Suprapubic skin (tissue), 4 donors: ENCODE data around the gene TPSD1. TPM values are rescaled to one million over a fixed set of nuclear protein-coding genes. Genes with fewer than 3 reads are reported as not detected.
"Not testable (repeated sequence)": the region's sequence is repeated elsewhere in the genome, so short reads cannot be mapped to it uniquely, and the experiment has no call there.

Experiments
- DNase-seq, 2 donors: peaks; one replicate each; pipeline ENCODE4 v3.0.0-alpha.2; 2019; ENCODE audit warnings: low spot score in 2 of 2
- H3K27ac ChIP-seq: fragments of 200-600 bp; sonication (generic); one replicate; pipeline ENCODE4 v1.5.1; 2019
- H3K27me3 ChIP-seq: fragments of 200-600 bp; sonication (generic); one replicate; pipeline ENCODE4 v1.5.1; 2019
- H3K36me3 ChIP-seq: fragments of 200-600 bp; sonication (generic); one replicate; pipeline ENCODE4 v1.5.1; 2019
- H3K4me1 ChIP-seq: fragments of 200-600 bp; sonication (generic); one replicate; pipeline ENCODE4 v1.5.1; 2019
- H3K4me3 ChIP-seq: fragments of 200-600 bp; sonication (generic); one replicate; pipeline ENCODE4 v1.5.1; 2019; ENCODE audit warnings: mild to moderate bottlenecking
- H3K9me3 ChIP-seq: fragments of 200-600 bp; sonication (generic); one replicate; pipeline ENCODE4 v1.5.1; 2019
- EP300 ChIP-seq: sonication (generic); formaldehyde crosslinking; IDR thresholded peaks from one replicate; pipeline ENCODE4 v1.6.1; 2017; ENCODE audit warnings: antibody characterized with exemption
- POLR2A ChIP-seq, 2 donors: fragments of 450-650 bp; IDR thresholded peaks; one replicate each; pipeline ENCODE4 v1.6.1; 2017; ENCODE audit warnings: antibody characterized with exemption in 2 of 2, mild to moderate bottlenecking in 2 of 2, moderate library complexity in 2 of 2
- POLR2AphosphoS5 ChIP-seq, 3 donors: sonication (generic); formaldehyde crosslinking; IDR thresholded peaks; one replicate each; pipeline ENCODE4 v1.6.1; 2017; ENCODE audit warnings: antibody characterized with exemption in 3 of 3
- WGBS: methylation state at CpG from one replicate; pipeline ENCODE4 v1.1.5; 2018; 5-methylcytosine and 5-hydroxymethylcytosine counted together
- total RNA-seq, 4 donors: library from RNA; depleted of rRNA; stranded (reverse); fragments of >200 nt; gene quantifications; one replicate each; pipeline ENCODE4 v1.1.0, GENCODE V29; 2016
- TF ChIP-seq, protein P1 (sequence below), 2 donors: fragments of 200-600 bp in 1 of 2; fragments of 450-650 bp in 1 of 2; sonication (generic) in 1 of 2; IDR thresholded peaks; one replicate each; pipeline ENCODE4 v1.5.1; 2016 to 2019; ENCODE audit warnings: antibody characterized with exemption in 2 of 2, mild to moderate bottlenecking in 1 of 2, moderate library complexity in 1 of 2

TPSD1 gene
- total RNA-seq, 4 donors from 2014 or later: 0.38 to 11.6 (median 0.83) TPM; not detected in 1

DNA sequence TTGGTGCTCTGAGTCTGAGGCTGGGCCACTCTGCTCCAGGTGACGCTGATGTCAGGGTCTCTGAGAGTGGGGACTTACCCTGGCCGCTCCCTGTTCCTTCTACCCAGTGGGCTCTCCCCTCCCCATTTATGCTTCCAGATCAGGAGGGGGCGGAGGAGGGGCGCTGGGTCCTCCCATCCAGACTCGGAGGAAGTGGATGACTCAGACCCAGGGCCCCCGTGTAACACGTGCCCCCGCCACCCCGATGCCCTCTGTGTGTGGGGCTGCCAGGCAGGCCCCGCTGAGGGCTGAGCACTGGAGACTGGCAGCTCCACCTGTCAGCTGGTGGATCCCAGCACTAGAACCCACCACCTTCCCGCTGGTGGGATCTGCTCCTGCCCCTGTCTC is 25.8 kb upstream of the TPSD1 start, which contains the start of gene TPSB2:
Gene TPSB2, minus strand, starts transcription at position 101 of the 387 bp plus-strand sequence. CDS start 233 bp downstream, outside the sequence.
- H3K27me3 ChIP-seq: peaks cover 10% of the 10 kb centered on the region
- no CpG with 5 or more reads among the region's 11 CpGs for WGBS
- H3K27ac ChIP-seq, H3K36me3 ChIP-seq, H3K9me3 ChIP-seq, H3K4me1 ChIP-seq, H3K4me3 ChIP-seq, DNase-seq: not testable (repeated sequence)

DNA sequence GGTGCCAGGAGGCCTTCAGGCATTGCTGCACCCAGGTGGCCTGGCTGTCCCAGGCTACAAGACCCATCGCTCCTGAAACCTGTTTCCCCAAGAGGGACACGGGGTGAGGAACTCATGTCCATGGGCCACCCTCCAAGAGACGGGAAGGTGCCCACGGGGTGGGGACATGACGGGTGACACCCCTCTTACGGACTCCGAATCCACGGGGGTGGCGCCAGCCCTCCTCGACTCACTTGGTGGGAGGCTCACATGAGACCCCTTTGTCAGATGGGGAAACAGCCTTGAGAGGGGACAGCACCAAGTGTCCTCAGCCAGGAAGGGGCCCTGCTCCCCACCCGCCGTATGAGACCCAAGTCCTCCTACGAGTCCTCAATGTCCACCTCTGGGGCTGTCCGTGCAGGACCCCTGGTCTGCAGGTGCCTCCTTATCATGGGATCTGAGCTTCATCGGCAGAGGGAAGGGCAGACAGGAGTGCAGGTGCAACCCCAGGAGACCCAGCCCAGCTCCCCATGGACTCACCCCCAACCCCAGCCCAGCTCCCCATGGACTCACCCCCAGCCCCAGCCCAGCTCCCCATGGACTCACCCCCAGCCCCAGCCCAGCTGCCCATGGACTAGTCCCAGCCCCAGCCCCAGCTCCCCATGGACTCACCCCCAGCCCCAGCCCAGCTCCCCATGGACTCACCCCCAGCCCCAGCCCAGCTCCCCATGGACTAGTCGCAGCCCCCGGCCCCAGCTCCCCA is 25.2 kb upstream of the TPSD1 start:
- H3K27ac ChIP-seq, H3K36me3 ChIP-seq, H3K4me3 ChIP-seq, DNase-seq, H3K4me1 ChIP-seq, H3K27me3 ChIP-seq, H3K9me3 ChIP-seq: not testable (repeated sequence)
- WGBS: no CpG with 5 or more reads among the region's 17 CpGs

GRCh38 chr16:1231301-1231700 is 24.6 kb upstream of the TPSD1 start:
- WGBS: no CpG with 5 or more reads among the region's 7 CpGs
- H3K27ac ChIP-seq, H3K9me3 ChIP-seq, H3K4me1 ChIP-seq, H3K4me3 ChIP-seq, H3K36me3 ChIP-seq, H3K27me3 ChIP-seq, DNase-seq: not testable (repeated sequence)

GRCh38 chr16:1232049-1232748 is 23.7 kb upstream of the TPSD1 start:
- WGBS: no CpG with 5 or more reads among the region's 47 CpGs
- H3K4me3 ChIP-seq, H3K27me3 ChIP-seq, H3K36me3 ChIP-seq, H3K4me1 ChIP-seq, H3K9me3 ChIP-seq, H3K27ac ChIP-seq, DNase-seq: not testable (repeated sequence)

GRCh38 chr16:1236659-1237058 is 19.2 kb upstream of the TPSD1 start:
- not testable (repeated sequence) for H3K4me3 ChIP-seq, H3K36me3 ChIP-seq, H3K9me3 ChIP-seq, DNase-seq, H3K4me1 ChIP-seq, H3K27ac ChIP-seq
- peaks cover 11% of the 10 kb centered on the region for H3K27me3 ChIP-seq
- WGBS: no CpG with 5 or more reads among the region's 29 CpGs

DNA sequence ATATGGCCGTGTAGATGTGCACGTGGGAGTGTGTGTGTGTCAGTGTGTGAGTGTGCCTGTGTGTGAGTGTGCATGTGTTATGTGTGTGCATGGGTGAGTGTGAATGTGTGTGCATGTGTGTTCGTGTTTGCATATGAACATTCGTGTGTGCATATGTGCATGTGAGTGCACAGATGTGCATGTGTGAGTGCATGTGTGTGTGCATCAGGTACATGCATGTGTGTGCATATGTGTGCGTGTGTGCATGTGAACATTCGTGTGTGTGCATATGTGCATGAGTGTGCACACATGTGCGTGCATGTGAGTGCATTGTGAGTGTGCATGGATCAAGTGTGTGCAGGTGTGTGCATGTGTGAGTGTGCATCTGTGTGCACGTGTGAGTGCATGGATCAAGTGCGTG is 17.9 kb upstream of the TPSD1 start:
- TF ChIP-seq, protein P1, sequence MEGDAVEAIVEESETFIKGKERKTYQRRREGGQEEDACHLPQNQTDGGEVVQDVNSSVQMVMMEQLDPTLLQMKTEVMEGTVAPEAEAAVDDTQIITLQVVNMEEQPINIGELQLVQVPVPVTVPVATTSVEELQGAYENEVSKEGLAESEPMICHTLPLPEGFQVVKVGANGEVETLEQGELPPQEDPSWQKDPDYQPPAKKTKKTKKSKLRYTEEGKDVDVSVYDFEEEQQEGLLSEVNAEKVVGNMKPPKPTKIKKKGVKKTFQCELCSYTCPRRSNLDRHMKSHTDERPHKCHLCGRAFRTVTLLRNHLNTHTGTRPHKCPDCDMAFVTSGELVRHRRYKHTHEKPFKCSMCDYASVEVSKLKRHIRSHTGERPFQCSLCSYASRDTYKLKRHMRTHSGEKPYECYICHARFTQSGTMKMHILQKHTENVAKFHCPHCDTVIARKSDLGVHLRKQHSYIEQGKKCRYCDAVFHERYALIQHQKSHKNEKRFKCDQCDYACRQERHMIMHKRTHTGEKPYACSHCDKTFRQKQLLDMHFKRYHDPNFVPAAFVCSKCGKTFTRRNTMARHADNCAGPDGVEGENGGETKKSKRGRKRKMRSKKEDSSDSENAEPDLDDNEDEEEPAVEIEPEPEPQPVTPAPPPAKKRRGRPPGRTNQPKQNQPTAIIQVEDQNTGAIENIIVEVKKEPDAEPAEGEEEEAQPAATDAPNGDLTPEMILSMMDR (IDR thresholded peaks at IDR 0.05): no peak
- TF ChIP-seq POLR2A (IDR thresholded peaks at IDR 0.05) (no peak), EP300 (no peak), POLR2AphosphoS5 (IDR thresholded peaks at IDR 0.05) (no peak)
- Histone ChIP-seq H3K27ac (no peak overlapping the region), H3K9me3 (no peaks in the 10 kb centered on the region), H3K4me3 (no peak overlapping the region), H3K4me1 (no peaks in the 10 kb centered on the region), H3K27me3 (peaks cover 11% of the 10 kb centered on the region), H3K36me3 (no peaks in the 10 kb centered on the region)
- 82% methylated on average over 9 of the region's 9 CpGs for WGBS
- no peak for DNase-seq

GRCh38 chr16:1238909-1239308 is 17.0 kb upstream of the TPSD1 start:
- not testable (repeated sequence) for H3K9me3 ChIP-seq, H3K4me3 ChIP-seq, H3K36me3 ChIP-seq, H3K27ac ChIP-seq, DNase-seq, H3K4me1 ChIP-seq
- peaks cover 13% of the 10 kb centered on the region for H3K27me3 ChIP-seq
- 46% methylated on average over 10 of the region's 23 CpGs for WGBS

GRCh38 chr16:1239575-1239974 is 16.3 kb upstream of the TPSD1 start:
- 75% methylated on average over 8 of the region's 9 CpGs for WGBS
- not testable (repeated sequence) for H3K27ac ChIP-seq, H3K36me3 ChIP-seq, H3K9me3 ChIP-seq, DNase-seq, H3K4me3 ChIP-seq, H3K4me1 ChIP-seq
- H3K27me3 ChIP-seq: peaks cover 19% of the 10 kb centered on the region

GRCh38 chr16:1240436-1240835 is 15.4 kb upstream of the TPSD1 start, which contains the start of gene TPSAB1:
Gene TPSAB1 (plus strand): TSS chr16:1240705. CDS start chr16:1240939, 234 bp downstream.
- not testable (repeated sequence) for H3K4me1 ChIP-seq, H3K36me3 ChIP-seq, H3K4me3 ChIP-seq, DNase-seq, H3K9me3 ChIP-seq, H3K27ac ChIP-seq
- no CpG with 5 or more reads among the region's 12 CpGs for WGBS
- H3K27me3 ChIP-seq: peaks cover 28% of the 10 kb centered on the region

DNA sequence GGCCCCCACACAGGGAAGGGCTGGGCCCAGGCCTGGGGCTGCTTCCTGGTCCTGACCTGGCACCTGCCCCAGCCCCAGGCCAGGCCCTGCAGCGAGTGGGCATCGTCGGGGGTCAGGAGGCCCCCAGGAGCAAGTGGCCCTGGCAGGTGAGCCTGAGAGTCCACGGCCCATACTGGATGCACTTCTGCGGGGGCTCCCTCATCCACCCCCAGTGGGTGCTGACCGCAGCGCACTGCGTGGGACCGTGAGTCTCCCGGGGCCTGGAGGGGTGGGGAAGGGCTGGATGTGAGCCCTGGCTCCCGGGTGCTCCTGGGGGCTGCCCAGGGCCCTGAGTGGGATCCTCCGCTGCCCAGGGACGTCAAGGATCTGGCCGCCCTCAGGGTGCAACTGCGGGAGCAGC is 14.8 kb upstream of the TPSD1 start:
- peaks cover 34% of the 10 kb centered on the region for H3K27me3 ChIP-seq
- no CpG with 5 or more reads among the region's 15 CpGs for WGBS
- not testable (repeated sequence) for H3K9me3 ChIP-seq, H3K36me3 ChIP-seq, H3K4me3 ChIP-seq, DNase-seq, H3K4me1 ChIP-seq, H3K27ac ChIP-seq

- H3K27ac ChIP-seq, H3K9me3 ChIP-seq, H3K4me1 ChIP-seq, H3K4me3 ChIP-seq, H3K36me3 ChIP-seq: not testable (repeated sequence)
- peaks cover 36% of the 10 kb centered on the region for H3K27me3 ChIP-seq
- DNase-seq: peak in 1 of 2 donors; percentile 43
- 80% methylated on average over 4 of the region's 11 CpGs for WGBS
These were observed 12.5 kb upstream of the TPSD1 start for GRCh38 chr16:1243363-1243762.

DNA sequence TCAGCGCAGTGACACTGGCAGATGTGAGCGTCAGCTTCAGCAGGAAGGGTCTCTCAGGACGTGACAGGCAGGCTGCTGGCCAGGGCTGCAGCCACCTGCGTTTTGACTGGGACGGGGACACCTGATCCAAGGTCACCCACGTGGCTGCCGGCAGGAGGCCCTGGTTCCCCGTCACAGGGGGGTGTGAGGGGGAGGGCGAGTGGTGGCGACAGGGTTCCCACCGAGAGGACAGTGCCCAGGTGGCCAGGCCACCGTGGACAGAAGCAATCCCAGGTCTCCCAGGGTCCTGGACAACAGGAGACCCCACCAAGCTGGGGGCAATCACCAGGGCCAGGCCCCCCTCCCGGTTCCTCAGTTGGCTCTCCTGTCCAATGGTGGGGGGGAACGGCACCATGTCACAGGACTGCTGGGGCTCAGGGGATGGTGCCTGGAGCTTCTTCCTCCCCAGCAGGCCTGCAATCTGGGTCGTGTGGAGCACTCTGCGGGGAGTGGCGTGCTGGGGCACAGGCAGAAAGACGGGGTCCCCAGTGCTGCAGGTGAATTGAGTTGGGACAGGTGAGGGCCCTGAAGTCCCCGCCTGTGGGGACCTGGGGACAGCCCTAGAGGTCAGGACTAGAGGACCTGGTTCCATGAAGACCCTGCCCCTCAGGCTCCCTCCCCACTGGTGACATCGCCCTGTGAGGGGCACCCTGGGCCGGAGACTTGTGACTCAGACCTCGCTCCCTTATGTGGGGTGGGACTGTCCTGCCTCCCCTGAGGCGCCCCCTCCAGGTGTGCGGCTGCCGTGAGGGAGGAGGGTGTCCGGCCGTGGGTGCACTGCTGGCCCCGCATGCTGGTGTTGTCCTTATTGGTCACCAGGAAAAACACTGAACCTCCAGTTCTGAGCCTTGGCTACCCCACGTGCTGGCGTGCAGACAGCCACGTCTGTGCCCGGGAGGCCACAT is 11.7 kb upstream of the TPSD1 start:
- H3K36me3 ChIP-seq: not testable (repeated sequence)
- no CpG with 5 or more reads among the region's 32 CpGs for WGBS

More for the DNA sequence above, 11.7 kb upstream of the TPSD1 start:
- H3K27ac ChIP-seq, H3K4me3 ChIP-seq, H3K4me1 ChIP-seq, H3K9me3 ChIP-seq: not testable (repeated sequence)
- peak in 1 of 2 donors; percentile 71 for DNase-seq
- peaks cover 35% of the 10 kb centered on the region for H3K27me3 ChIP-seq
